Thymus (tissue), 11 donors: ENCODE measurements around the gene ADAT3. TPM values are rescaled to one million over a fixed set of nuclear protein-coding genes. Genes with fewer than 3 reads are reported as not detected.

Experiments
- DNase-seq, 9 donors: peaks; one replicate each; pipeline ENCODE4 v3.0.0-alpha.2; 2013; ENCODE audit warnings: low spot score in 9 of 9, low read depth in 6 of 9, missing footprints in 1 of 9
- H3K27ac ChIP-seq, 2 donors: one replicate each; pipeline ENCODE4 v1.5.1; 2013; ENCODE audit warnings: control low read depth in 1 of 2, low read depth in 1 of 2, low read length in 1 of 2, mild to moderate bottlenecking in 1 of 2, moderate library complexity in 1 of 2
- H3K27me3 ChIP-seq, 2 donors: one replicate each; pipeline ENCODE4 v1.5.1; 2013; ENCODE audit warnings: low read length in 1 of 2; ENCODE audit not compliant: control insufficient read depth in 2 of 2, insufficient read depth in 1 of 2
- H3K36me3 ChIP-seq, 2 donors: one replicate each; pipeline ENCODE4 v1.5.1; 2013; ENCODE audit warnings: low read length in 1 of 2, mild to moderate bottlenecking in 1 of 2, moderate library complexity in 1 of 2; ENCODE audit not compliant: control insufficient read depth in 2 of 2, insufficient read depth in 2 of 2
- H3K4me1 ChIP-seq, 2 donors: one replicate each; pipeline ENCODE4 v1.5.1; 2013; ENCODE audit warnings: low read length in 2 of 2; ENCODE audit not compliant: control insufficient read depth in 2 of 2, insufficient read depth in 2 of 2
- H3K4me3 ChIP-seq, 2 donors: one replicate each; pipeline ENCODE4 v1.5.1; 2013; ENCODE audit warnings: low read length in 2 of 2, control low read depth in 1 of 2, mild to moderate bottlenecking in 1 of 2
- H3K9me3 ChIP-seq, 2 donors: one replicate each; pipeline ENCODE4 v1.5.1; 2013; ENCODE audit warnings: low read length in 1 of 2, mild to moderate bottlenecking in 1 of 2; ENCODE audit not compliant: control insufficient read depth in 2 of 2, insufficient read depth in 1 of 2
- WGBS: extraction: QIAGEN DNeasy Blood & Tissue Kit; methylation state at CpG from one replicate; pipeline ENCODE4 v1.1.7; 2013; 5-methylcytosine and 5-hydroxymethylcytosine counted together
- polyA plus RNA-seq: library from polyadenylated mRNA; stranded (reverse); fragments of 200-250 nt; gene quantifications from one replicate; pipeline ENCODE4 v1.2.3, GENCODE V29; 2013
- total RNA-seq: library from RNA; stranded (reverse); fragments of 120-200 nt; gene quantifications from one replicate; pipeline ENCODE4 v1.2.4, GENCODE V29; 2013
- donor health status: healthy.

Gene ADAT3
- total and polyA plus RNA-seq, 2 donors, result 2.0 to 4.5 TPM

- no peak overlapping the region for H3K27ac ChIP-seq
- H3K36me3 ChIP-seq, result no peaks in the 10 kb centered on the region
- no peak overlapping the region for H3K4me3 ChIP-seq
- peaks cover 6 to 20% of the 10 kb centered on the region in 2 donors for H3K4me1 ChIP-seq
- H3K9me3 ChIP-seq, result peaks cover 0 to 19% of the 10 kb centered on the region in 2 donors
- H3K27me3 ChIP-seq, result no peaks in the 10 kb centered on the region
- 87% methylated on average over 11 of the region's 11 CpGs for WGBS
- no peak for DNase-seq
Measured at GRCh38 chr19:1935484-1936208, 30.4 kb downstream of the ADAT3 start.

- 98% methylated on average over 3 of the region's 3 CpGs for WGBS
Measured at GRCh38 chr19:1936430-1936829, 31.2 kb downstream of the ADAT3 start.

GRCh38 chr19:1936916-1937610 is 31.9 kb downstream of the ADAT3 start:
- no peak overlapping the region for H3K27ac ChIP-seq
- WGBS, result 96% methylated on average over 24 of the region's 24 CpGs
- DNase-seq, result no peak
- H3K4me1 ChIP-seq, result peaks cover 6 to 20% of the 10 kb centered on the region in 2 donors
- no peaks in the 10 kb centered on the region for H3K36me3 ChIP-seq
- peaks cover 0 to 16% of the 10 kb centered on the region in 2 donors for H3K9me3 ChIP-seq
- no peak overlapping the region for H3K4me3 ChIP-seq
- no peaks in the 10 kb centered on the region for H3K27me3 ChIP-seq

More at GRCh38 chr19:1936430-1936829, 31.2 kb downstream of the ADAT3 start:
- H3K27ac ChIP-seq, result no peak overlapping the region
- no peak for DNase-seq
- H3K4me3 ChIP-seq, result no peak overlapping the region
- no peaks in the 10 kb centered on the region for H3K36me3 ChIP-seq
- no peaks in the 10 kb centered on the region for H3K27me3 ChIP-seq
- peaks cover 6 to 20% of the 10 kb centered on the region in 2 donors for H3K4me1 ChIP-seq
- H3K9me3 ChIP-seq, result peaks cover 0 to 19% of the 10 kb centered on the region in 2 donors

GRCh38 chr19:1938071-1938470 is 32.9 kb downstream of the ADAT3 start:
- H3K27me3 ChIP-seq, result no peaks in the 10 kb centered on the region
- WGBS, result 89% methylated on average over 7 of the region's 7 CpGs

GRCh38 chr19:1941146-1942077 is 36.2 kb downstream of the ADAT3 start, which contains the start of gene CSNK1G2:
Gene CSNK1G2 (plus strand): TSS chr19:1941172. CDS start chr19:1969773, 28,601 bp downstream.
- under 1% methylated on average over 97 of the region's 97 CpGs for whole genome bisulfite sequencing
- peak in 1 of 9 donors; percentile 33 for DNase-seq
- H3K4me1 ChIP-seq, result peaks cover 14 to 40% of the 10 kb centered on the region in 2 donors

More at GRCh38 chr19:1938071-1938470, 32.9 kb downstream of the ADAT3 start:
- no peak for DNase-seq
- Histone ChIP-seq H3K4me3 (no peak overlapping the region), H3K4me1 (peaks cover 7 to 29% of the 10 kb centered on the region in 2 donors), H3K36me3 (no peaks in the 10 kb centered on the region), H3K9me3 (peaks cover 0 to 13% of the 10 kb centered on the region in 2 donors), H3K27ac (no peak overlapping the region)

GRCh38 chr19:1942078-1942933 is 37.1 kb downstream of the ADAT3 start:
- Histone ChIP-seq H3K27me3 (no peaks in the 10 kb centered on the region), H3K36me3 (peaks cover 0 to 4% of the 10 kb centered on the region in 2 donors), H3K27ac (peak overlapping the region; percentile 95 to 96), H3K9me3 (peaks cover 0 to 6% of the 10 kb centered on the region in 2 donors), H3K4me3 (peak overlapping the region; percentile 79 to 96), H3K4me1 (peaks cover 14 to 40% of the 10 kb centered on the region in 2 donors)
- DNase-seq, result peak in 6 of 9 donors; percentile 51 to 81 (median 64)
- WGBS, result under 1% methylated on average over 40 of the region's 40 CpGs

More at GRCh38 chr19:1941146-1942077, 36.2 kb downstream of the ADAT3 start, which contains the start of gene CSNK1G2:
- H3K9me3 ChIP-seq, result peaks cover 0 to 6% of the 10 kb centered on the region in 2 donors
- peak within 1 kb of the TSS; percentile 95 to 96 for H3K27ac ChIP-seq
- H3K4me3 ChIP-seq, result peak within 1 kb of the TSS; percentile 79 to 96
- no peaks in the 10 kb centered on the region for H3K36me3 ChIP-seq
- H3K27me3 ChIP-seq, result no peaks in the 10 kb centered on the region

- DNase-seq, result no peak
- peak overlapping the region; percentile 95 to 96 for H3K27ac ChIP-seq
- H3K27me3 ChIP-seq, result no peaks in the 10 kb centered on the region
- peaks cover 0 to 6% of the 10 kb centered on the region in 2 donors for H3K9me3 ChIP-seq
- peaks cover 14 to 40% of the 10 kb centered on the region in 2 donors for H3K4me1 ChIP-seq
- H3K36me3 ChIP-seq, result peaks cover 0 to 6% of the 10 kb centered on the region in 2 donors
- peak overlapping the region; percentile 79 to 96 for H3K4me3 ChIP-seq
- WGBS, result 6% methylated on average over 21 of the region's 21 CpGs
Measured at GRCh38 chr19:1942934-1943555, 37.8 kb downstream of the ADAT3 start.
